22Rv1 (cell line): Measurements from ENCODE around the gene KCNK13.

Experiments used
- CTCF ChIP-seq: fragments of 450-650 bp; IDR thresholded peaks from 2 replicates; pipeline ENCODE4 v1.5.1; 2017; ENCODE audit warnings: mild to moderate bottlenecking
- ZFX ChIP-seq: fragments of 450-650 bp; IDR thresholded peaks from 2 replicates; pipeline ENCODE4 v1.6.1; 2017; ENCODE audit warnings: antibody characterized with exemption, borderline replicate concordance

- no peak for TF ChIP-seq CTCF
- no peak for TF ChIP-seq ZFX
Observed at GRCh38 chr14:90034156-90034555, 27.6 kb upstream of the KCNK13 start.
